B cell (primary cell): ENCODE data around the gene TMEM140. TPM values are rescaled to one million over a fixed set of nuclear protein-coding genes. Genes with fewer than 3 reads are reported as not detected.

ENCODE experiments used
- ATAC-seq: fragments of 200-7000 bp; cut with Tn5 transposase; one replicate; pipeline ENCODE4 v1.10.0; 2021; ENCODE audit warnings: low read depth, mild to moderate bottlenecking, moderate number of reproducible peaks, moderate library complexity
- CTCF ChIA-PET: fragments of 350-600 bp; sonication (Branson Sonifier 250); formaldehyde crosslinking; loops from one replicate; lab custom pipeline; 2021; ENCODE audit warnings: antibody characterized with exemption, inconsistent platforms; lab: Charles Lee
- POLR2A ChIA-PET: fragments of 350-600 bp; sonication (Branson Sonifier 250); formaldehyde crosslinking; loops from one replicate; lab custom pipeline; 2021; ENCODE audit warnings: antibody characterized with exemption; lab: Charles Lee
- DNase-seq: peaks from one replicate; pipeline ENCODE4 v3.0.0; 2013
- H2AFZ ChIP-seq: 2 replicates; pipeline ENCODE4 v1.6.1; 2012; ENCODE audit warnings: mild to moderate bottlenecking, low read depth, low read length; ENCODE audit not compliant: insufficient read depth, poor library complexity, severe bottlenecking
- H3K27ac ChIP-seq, 2 donors: 1 replicate in 1 of 2; 2 replicates in 1 of 2; pipeline ENCODE4 v1.5.1; 2012 to 2013; ENCODE audit warnings: low read length in 2 of 2, mild to moderate bottlenecking in 2 of 2, moderate library complexity in 1 of 2
- H3K27me3 ChIP-seq, 4 experiments: fragments of 200-600 bp in 1 of 4; sonication (generic) in 1 of 4; replicated peaks in 1 of 4; 1 replicate in 2 of 4; 2 replicates in 2 of 4; pipeline versions ENCODE4 v1.6.1 to v1.7.0; 2013 to 2016; ENCODE audit warnings: low read length in 3 of 4, mild to moderate bottlenecking in 2 of 4, mixed read lengths in 1 of 4, moderate library complexity in 1 of 4; ENCODE audit not compliant: insufficient read depth in 4 of 4, control insufficient read depth in 3 of 4; ENCODE audit errors: control extremely low read depth in 1 of 4
- H3K36me3 ChIP-seq, 2 experiments: replicated peaks in 1 of 2; 1 replicate in 1 of 2; 2 replicates in 1 of 2; pipeline versions ENCODE4 v1.6.1 to v1.7.1; 2013; ENCODE audit warnings: low read length in 1 of 2; ENCODE audit not compliant: insufficient read depth in 2 of 2, control insufficient read depth in 1 of 2; ENCODE audit errors: control extremely low read depth in 1 of 2, extremely low read depth in 1 of 2
- H3K4me1 ChIP-seq, 2 donors: fragments of 200-600 bp in 1 of 2; sonication (generic) in 1 of 2; 1 replicate in 1 of 2; 2 replicates in 1 of 2; pipeline versions ENCODE4 v1.5.1 to v1.6.1; 2013 to 2017; ENCODE audit warnings: low read length in 2 of 2; ENCODE audit not compliant: control insufficient read depth in 2 of 2, insufficient read depth in 2 of 2
- H3K4me2 ChIP-seq: replicated peaks from 2 replicates; pipeline ENCODE3; 2012; ENCODE audit warnings: mild to moderate bottlenecking, low read depth, low read length; ENCODE audit not compliant: poor library complexity, severe bottlenecking
- H3K4me3 ChIP-seq, 5 experiments: fragments of 200-600 bp in 1 of 5; sonication (generic) in 1 of 5; 1 replicate in 3 of 5; 2 replicates in 2 of 5; pipeline versions ENCODE4 v1.5.1 to v1.7.0; 2011 to 2016; ENCODE audit warnings: low read length in 4 of 5, mild to moderate bottlenecking in 4 of 5, low read depth in 2 of 5, control low read depth in 1 of 5, moderate library complexity in 1 of 5; ENCODE audit not compliant: insufficient read depth in 1 of 5; ENCODE audit errors: control extremely low read depth in 1 of 5, extremely low read depth in 1 of 5
- H3K79me2 ChIP-seq: fragments of 200-600 bp; sonication (generic); one replicate; pipeline ENCODE4 v1.6.0; 2016; ENCODE audit warnings: low read length; ENCODE audit not compliant: control insufficient read depth, insufficient read depth
- H3K9ac ChIP-seq: fragments of 200-600 bp; sonication (generic); 2 replicates; pipeline ENCODE4 v1.6.1; 2017; ENCODE audit warnings: mild to moderate bottlenecking, low read length, moderate library complexity
- H3K9me3 ChIP-seq, 3 donors: one replicate each; pipeline versions ENCODE4 v1.6.1 to v1.7.1; 2013; ENCODE audit warnings: low read length in 2 of 3; ENCODE audit not compliant: control insufficient read depth in 2 of 3, insufficient read depth in 1 of 3; ENCODE audit errors: control extremely low read depth in 1 of 3
- H4K20me1 ChIP-seq: 2 replicates; pipeline ENCODE4 v1.6.0; 2012; ENCODE audit warnings: mild to moderate bottlenecking, low read length; ENCODE audit not compliant: insufficient read depth, control insufficient read depth, poor library complexity, severe bottlenecking
- H3K27ac Mint-ChIP-seq: one replicate; pipeline ENCODE4 v1.8.0; 2021; ENCODE audit warnings: mixed read lengths
- H3K27me3 Mint-ChIP-seq: one replicate; pipeline ENCODE4 v1.8.0; 2021; ENCODE audit warnings: mixed read lengths
- H3K4me1 Mint-ChIP-seq: one replicate; pipeline ENCODE4 v1.8.0; 2021; ENCODE audit warnings: mixed read lengths
- H3K4me3 Mint-ChIP-seq: one replicate; pipeline ENCODE4 v1.8.0; 2021; ENCODE audit warnings: mixed read lengths
- H3K9me3 Mint-ChIP-seq: one replicate; pipeline ENCODE4 v1.8.0; 2022; ENCODE audit warnings: mixed read lengths; ENCODE audit not compliant: insufficient read depth
- EZH2 ChIP-seq: IDR thresholded peaks from 2 replicates; pipeline ENCODE4 v1.6.1; 2012; ENCODE audit warnings: borderline replicate concordance, low read depth, mild to moderate bottlenecking, moderate library complexity, low read length; ENCODE audit not compliant: insufficient read depth, poor library complexity, severe bottlenecking
- WGBS: methylation state at CpG from one replicate; pipeline ENCODE4 v1.1.5; 2013; ENCODE audit warnings: missing lambda C conversion rate; ENCODE audit not compliant: insufficient coverage; 5-methylcytosine and 5-hydroxymethylcytosine counted together
- intact Hi-C: fragments of 100-400 bp; cut with micrococcal nuclease; formaldehyde crosslinking; loops from one replicate; pipeline ENCODE4 v1.10.0; 2022
- polyA plus RNA-seq: library from polyadenylated mRNA; depleted of rRNA; stranded (reverse); fragments of >200 nt; gene quantifications from 2 replicates; pipeline ENCODE4 v1.2.3, GENCODE V29; 2012
- total RNA-seq, 2 donors: library from RNA; stranded (reverse); fragments of 120-200 nt in 1 of 2; gene quantifications; 1 replicate in 1 of 2; 2 replicates in 1 of 2; pipeline versions ENCODE4 v1.2.3 to v1.2.4, GENCODE V29; 2013 to 2022
- TF ChIP-seq, protein P1 (sequence below): fragments of 200-600 bp; IDR thresholded peaks from one replicate; pipeline ENCODE4 v1.8.0; 2022; ENCODE audit warnings: antibody characterized with exemption, mild to moderate bottlenecking

Gene TMEM140
- total and polyA plus RNA-seq, 2 donors (not counting 1 experiment from before 2014, with no cell fraction given): 3.8 to 79.1 TPM

- no peaks in the 10 kb centered on the region for H3K4me1 ChIP-seq
- no peaks in the 10 kb centered on the region for H4K20me1 ChIP-seq
- H3K79me2 ChIP-seq: no peaks in the 10 kb centered on the region
- H3K27me3 ChIP-seq: no peaks in the 10 kb centered on the region
- no peaks in the 10 kb centered on the region for H3K9me3 ChIP-seq
- H3K9me3 Mint-ChIP-seq: no peaks in the 10 kb centered on the region
- DNase-seq: no peak
- no peaks in the 10 kb centered on the region for H3K27me3 Mint-ChIP-seq
- ATAC-seq: no peak
- peaks cover 2 to 89% of the 10 kb centered on the region in 2 experiments for H3K36me3 ChIP-seq
- no peak overlapping the region for H3K4me3 ChIP-seq
- no peak overlapping the region for H2AFZ ChIP-seq
- no peak overlapping the region for H3K4me3 Mint-ChIP-seq
- ChIA-PET CTCF (no interaction called here), POLR2A (no interaction called here)
- no peak overlapping the region for H3K27ac Mint-ChIP-seq
- 90% methylated on average over 2 of the region's 2 CpGs for WGBS
- TF ChIP-seq EZH2: no peak
- TF ChIP-seq, protein P1, sequence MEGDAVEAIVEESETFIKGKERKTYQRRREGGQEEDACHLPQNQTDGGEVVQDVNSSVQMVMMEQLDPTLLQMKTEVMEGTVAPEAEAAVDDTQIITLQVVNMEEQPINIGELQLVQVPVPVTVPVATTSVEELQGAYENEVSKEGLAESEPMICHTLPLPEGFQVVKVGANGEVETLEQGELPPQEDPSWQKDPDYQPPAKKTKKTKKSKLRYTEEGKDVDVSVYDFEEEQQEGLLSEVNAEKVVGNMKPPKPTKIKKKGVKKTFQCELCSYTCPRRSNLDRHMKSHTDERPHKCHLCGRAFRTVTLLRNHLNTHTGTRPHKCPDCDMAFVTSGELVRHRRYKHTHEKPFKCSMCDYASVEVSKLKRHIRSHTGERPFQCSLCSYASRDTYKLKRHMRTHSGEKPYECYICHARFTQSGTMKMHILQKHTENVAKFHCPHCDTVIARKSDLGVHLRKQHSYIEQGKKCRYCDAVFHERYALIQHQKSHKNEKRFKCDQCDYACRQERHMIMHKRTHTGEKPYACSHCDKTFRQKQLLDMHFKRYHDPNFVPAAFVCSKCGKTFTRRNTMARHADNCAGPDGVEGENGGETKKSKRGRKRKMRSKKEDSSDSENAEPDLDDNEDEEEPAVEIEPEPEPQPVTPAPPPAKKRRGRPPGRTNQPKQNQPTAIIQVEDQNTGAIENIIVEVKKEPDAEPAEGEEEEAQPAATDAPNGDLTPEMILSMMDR: no peak
- no peak overlapping the region for H3K27ac ChIP-seq
- H3K4me2 ChIP-seq: no peak overlapping the region
- H3K4me1 Mint-ChIP-seq: no peaks in the 10 kb centered on the region
- intact Hi-C loops: no loop called here
- no peak overlapping the region for H3K9ac ChIP-seq
These were observed 49.5 kb downstream of the TMEM140 start for GRCh38 chr7:135197343-135197742.

- H3K27me3 Mint-ChIP-seq: no peaks in the 10 kb centered on the region
- no peak overlapping the region for H3K9ac ChIP-seq
These were observed 50.2 kb downstream of the TMEM140 start for GRCh38 chr7:135197906-135198655.

More at GRCh38 chr7:135197906-135198655, 50.2 kb downstream of the TMEM140 start:
- ATAC-seq: no peak
- H3K27ac ChIP-seq: no peak overlapping the region
- H3K36me3 ChIP-seq: peaks cover 3 to 89% of the 10 kb centered on the region in 2 experiments
- H3K27me3 ChIP-seq: no peaks in the 10 kb centered on the region
- intact Hi-C loops: no loop called here
- Mint-ChIP-seq H3K27ac (no peak overlapping the region), H3K4me3 (no peak overlapping the region), H3K9me3 (no peaks in the 10 kb centered on the region), H3K4me1 (no peaks in the 10 kb centered on the region)
- ChIA-PET POLR2A (no interaction called here), CTCF (no interaction called here)
- no peaks in the 10 kb centered on the region for H4K20me1 ChIP-seq
- peaks cover 5% of the 10 kb centered on the region for H3K79me2 ChIP-seq
- 95% methylated on average over 6 of the region's 15 CpGs for WGBS
- no peak overlapping the region for H2AFZ ChIP-seq
- no peak overlapping the region for H3K4me3 ChIP-seq
- H3K9me3 ChIP-seq: no peaks in the 10 kb centered on the region
- H3K4me1 ChIP-seq: no peaks in the 10 kb centered on the region
- TF ChIP-seq EZH2: no peak
- TF ChIP-seq, protein P1: no peak
- no peak overlapping the region for H3K4me2 ChIP-seq
- no peak for DNase-seq
